Colonic mucosa (tissue), 4 donors: ENCODE results near the gene BIRC6. TPM values are rescaled to one million over a fixed set of nuclear protein-coding genes. Genes with fewer than 3 reads are reported as not detected.

Source experiments
- DNase-seq: peaks from one replicate; pipeline ENCODE4 v3.0.0-alpha.2; 2020
- H3K27ac ChIP-seq: fragments of 200-600 bp; one replicate; pipeline ENCODE4 v1.8.0; 2021
- H3K27me3 ChIP-seq: fragments of 200-600 bp; one replicate; pipeline ENCODE4 v1.8.0; 2021
- H3K36me3 ChIP-seq: fragments of 200-600 bp; one replicate; pipeline ENCODE4 v1.8.0; 2021
- H3K4me1 ChIP-seq: fragments of 200-600 bp; one replicate; pipeline ENCODE4 v1.8.0; 2021; ENCODE audit warnings: mild to moderate bottlenecking
- H3K4me3 ChIP-seq: fragments of 200-600 bp; one replicate; pipeline ENCODE4 v1.8.0; 2021
- H3K9ac ChIP-seq, 2 donors: one replicate each; pipeline ENCODE4 v1.7.0; 2013; ENCODE audit warnings: control low read depth in 2 of 2, low read depth in 2 of 2, low read length in 2 of 2
- H3K9me3 ChIP-seq: fragments of 200-600 bp; one replicate; pipeline ENCODE4 v1.8.0; 2021
- CTCF ChIP-seq: fragments of 200-600 bp; IDR thresholded peaks from one replicate; pipeline ENCODE4 v1.8.0; 2022; ENCODE audit warnings: antibody characterized with exemption, mild to moderate bottlenecking
- intact Hi-C: fragments of 100-400 bp; cut with DNase I; formaldehyde crosslinking; loops from one replicate; pipeline ENCODE4 v1.14.1; 2022
- total RNA-seq, 2 donors: library from RNA; stranded (reverse); fragmentation: NEBNext Ultra II Directional in 1 of 2; extraction: Animal tissue kit (Norgen Biotek cat#: 25700) in 1 of 2; gene quantifications; one replicate each; pipeline ENCODE4 v1.2.1, GENCODE V29; 2021
- donor health status: healthy.
- donor health status: DM: no; HTN: no; CAD: no.
- donor health status: DM: no; HTN: no; CAD: no.

Gene BIRC6
- total RNA-seq, 2 donors from 2014 or later: 74.6 to 93.1 TPM

GRCh38 chr2:32482471-32482870 lies 125.6 kb downstream of the BIRC6 start:
- H3K36me3 ChIP-seq: peaks cover 10% of the 10 kb centered on the region
- no peaks in the 10 kb centered on the region for H3K4me1 ChIP-seq
- no peak for DNase-seq
- H3K27ac ChIP-seq: no peak overlapping the region
- no peak overlapping the region for H3K9ac ChIP-seq
- no peaks in the 10 kb centered on the region for H3K27me3 ChIP-seq
- intact Hi-C loops: no loop called here
- TF ChIP-seq CTCF: no peak
- no peaks in the 10 kb centered on the region for H3K9me3 ChIP-seq
- H3K4me3 ChIP-seq: no peak overlapping the region

GRCh38 chr2:32484937-32485336 lies 128.1 kb downstream of the BIRC6 start:
- no peak overlapping the region for H3K27ac ChIP-seq
- H3K4me3 ChIP-seq: no peak overlapping the region
- peaks cover 11% of the 10 kb centered on the region for H3K36me3 ChIP-seq
- intact Hi-C loops: no loop called here
- H3K9me3 ChIP-seq: no peaks in the 10 kb centered on the region
- no peak overlapping the region for H3K9ac ChIP-seq
- no peaks in the 10 kb centered on the region for H3K4me1 ChIP-seq
- no peaks in the 10 kb centered on the region for H3K27me3 ChIP-seq
- no peak for TF ChIP-seq CTCF
- no peak for DNase-seq

GRCh38 chr2:32485399-32485798 lies 128.6 kb downstream of the BIRC6 start:
- Histone ChIP-seq H3K27ac (no peak overlapping the region), H3K4me3 (no peak overlapping the region), H3K9ac (no peak overlapping the region), H3K4me1 (no peaks in the 10 kb centered on the region), H3K36me3 (peaks cover 11% of the 10 kb centered on the region), H3K9me3 (no peaks in the 10 kb centered on the region), H3K27me3 (no peaks in the 10 kb centered on the region)
- DNase-seq: no peak
- no peak for TF ChIP-seq CTCF
- intact Hi-C loops: no loop called here

- Histone ChIP-seq H3K4me3 (no peak overlapping the region), H3K9ac (no peak overlapping the region), H3K27me3 (no peaks in the 10 kb centered on the region), H3K36me3 (peaks cover 11% of the 10 kb centered on the region), H3K9me3 (no peaks in the 10 kb centered on the region), H3K4me1 (no peaks in the 10 kb centered on the region), H3K27ac (no peak overlapping the region)
- no peak for TF ChIP-seq CTCF
- no peak for DNase-seq
- intact Hi-C loops: no loop called here
Observed at GRCh38 chr2:32489061-32489460, 132.2 kb downstream of the BIRC6 start.

- intact Hi-C loops: no loop called here
- no peak for TF ChIP-seq CTCF
- no peak overlapping the region for H3K9ac ChIP-seq
- H3K36me3 ChIP-seq: peaks cover 4% of the 10 kb centered on the region
- H3K9me3 ChIP-seq: no peaks in the 10 kb centered on the region
- no peaks in the 10 kb centered on the region for H3K27me3 ChIP-seq
- no peak overlapping the region for H3K4me3 ChIP-seq
- DNase-seq: no peak
- H3K4me1 ChIP-seq: no peaks in the 10 kb centered on the region
- no peak overlapping the region for H3K27ac ChIP-seq
Observed at GRCh38 chr2:32491346-32491745, 134.5 kb downstream of the BIRC6 start.

- intact Hi-C loops: no loop called here
- H3K4me1 ChIP-seq: no peaks in the 10 kb centered on the region
- no peak for DNase-seq
- no peak overlapping the region for H3K4me3 ChIP-seq
- H3K9me3 ChIP-seq: no peaks in the 10 kb centered on the region
- H3K27me3 ChIP-seq: no peaks in the 10 kb centered on the region
- no peak overlapping the region for H3K9ac ChIP-seq
- no peaks in the 10 kb centered on the region for H3K36me3 ChIP-seq
- TF ChIP-seq CTCF: no peak
- H3K27ac ChIP-seq: no peak overlapping the region
Observed at GRCh38 chr2:32495139-32495538, 138.3 kb downstream of the BIRC6 start.
